Measurements from ENCODE around the gene METAP1.

DNA sequence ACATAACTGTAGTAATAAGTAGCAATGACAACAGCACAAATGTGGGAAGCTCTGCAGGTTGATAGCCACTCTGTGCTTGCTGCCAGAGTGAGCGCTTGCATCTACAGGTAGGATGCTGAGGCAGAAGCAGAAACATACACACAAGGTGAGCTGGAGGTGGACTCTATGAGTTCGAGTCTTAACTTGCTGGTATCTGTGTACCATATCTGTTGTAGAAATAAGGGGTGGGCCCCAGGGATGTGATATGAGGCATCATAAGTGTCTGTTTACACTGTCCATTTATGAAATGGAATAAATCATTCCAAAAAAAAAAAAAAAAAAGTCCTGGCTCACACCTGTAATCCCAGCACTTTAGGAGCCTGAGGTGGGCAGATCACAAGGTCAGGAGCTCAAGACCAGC, 33.8 kb upstream of the METAP1 start:
- TF ChIP-seq POLR2A (IDR thresholded peaks at IDR 0.05), result no peak
- TF ChIP-seq, protein P1, sequence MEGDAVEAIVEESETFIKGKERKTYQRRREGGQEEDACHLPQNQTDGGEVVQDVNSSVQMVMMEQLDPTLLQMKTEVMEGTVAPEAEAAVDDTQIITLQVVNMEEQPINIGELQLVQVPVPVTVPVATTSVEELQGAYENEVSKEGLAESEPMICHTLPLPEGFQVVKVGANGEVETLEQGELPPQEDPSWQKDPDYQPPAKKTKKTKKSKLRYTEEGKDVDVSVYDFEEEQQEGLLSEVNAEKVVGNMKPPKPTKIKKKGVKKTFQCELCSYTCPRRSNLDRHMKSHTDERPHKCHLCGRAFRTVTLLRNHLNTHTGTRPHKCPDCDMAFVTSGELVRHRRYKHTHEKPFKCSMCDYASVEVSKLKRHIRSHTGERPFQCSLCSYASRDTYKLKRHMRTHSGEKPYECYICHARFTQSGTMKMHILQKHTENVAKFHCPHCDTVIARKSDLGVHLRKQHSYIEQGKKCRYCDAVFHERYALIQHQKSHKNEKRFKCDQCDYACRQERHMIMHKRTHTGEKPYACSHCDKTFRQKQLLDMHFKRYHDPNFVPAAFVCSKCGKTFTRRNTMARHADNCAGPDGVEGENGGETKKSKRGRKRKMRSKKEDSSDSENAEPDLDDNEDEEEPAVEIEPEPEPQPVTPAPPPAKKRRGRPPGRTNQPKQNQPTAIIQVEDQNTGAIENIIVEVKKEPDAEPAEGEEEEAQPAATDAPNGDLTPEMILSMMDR (IDR thresholded peaks at IDR 0.05), result no peak

Measured in heart left ventricle (tissue), 13 donors.